ENCODE measurements around the gene ZNF444.
"Not testable (repeated sequence)": the region's sequence is repeated elsewhere in the genome, so short reads cannot be mapped to it uniquely, and the experiment has no call there.

The ZNF444 gene

GRCh38 chr19:56191115-56191514 lies 50.0 kb downstream of the ZNF444 start:
- DNase-seq = no peak

- DNase-seq = no peak
These were observed 50.6 kb downstream of the ZNF444 start for GRCh38 chr19:56191711-56192110.

- no peak for DNase-seq
These were observed 53.0 kb downstream of the ZNF444 start for GRCh38 chr19:56193981-56194640.

GRCh38 chr19:56197646-56198045 lies 56.6 kb downstream of the ZNF444 start, which contains the start of gene ZSCAN5B:
TSS of gene ZSCAN5B (minus strand) at chr19:56197783. CDS start at chr19:56193052, 4,731 bp downstream.
- not testable (repeated sequence) for DNase-seq

GRCh38 chr19:56199687-56200086 lies 58.6 kb downstream of the ZNF444 start:
- DNase-seq = no peak

GRCh38 chr19:56201973-56202372 lies 60.9 kb downstream of the ZNF444 start, which contains the start of gene ZSCAN5C:
TSS of gene ZSCAN5C (plus strand) at chr19:56202273. CDS start at chr19:56205914, 3,641 bp downstream.
- no peak for DNase-seq

- DNase-seq = not testable (repeated sequence)
These were observed 66.5 kb downstream of the ZNF444 start for GRCh38 chr19:56207581-56207980.

- DNase-seq = no peak
These were observed 68.0 kb downstream of the ZNF444 start for GRCh38 chr19:56209091-56209490.

GRCh38 chr19:56210036-56210435 lies 68.9 kb downstream of the ZNF444 start:
- DNase-seq = not testable (repeated sequence)

Measured in SW 1271 (cell line).